Measurements from ENCODE around the gene THAP7.
"Not testable (repeated sequence)": the region's sequence is repeated elsewhere in the genome, so short reads cannot be mapped to it uniquely, and the experiment has no call there.

The THAP7 gene

DNA sequence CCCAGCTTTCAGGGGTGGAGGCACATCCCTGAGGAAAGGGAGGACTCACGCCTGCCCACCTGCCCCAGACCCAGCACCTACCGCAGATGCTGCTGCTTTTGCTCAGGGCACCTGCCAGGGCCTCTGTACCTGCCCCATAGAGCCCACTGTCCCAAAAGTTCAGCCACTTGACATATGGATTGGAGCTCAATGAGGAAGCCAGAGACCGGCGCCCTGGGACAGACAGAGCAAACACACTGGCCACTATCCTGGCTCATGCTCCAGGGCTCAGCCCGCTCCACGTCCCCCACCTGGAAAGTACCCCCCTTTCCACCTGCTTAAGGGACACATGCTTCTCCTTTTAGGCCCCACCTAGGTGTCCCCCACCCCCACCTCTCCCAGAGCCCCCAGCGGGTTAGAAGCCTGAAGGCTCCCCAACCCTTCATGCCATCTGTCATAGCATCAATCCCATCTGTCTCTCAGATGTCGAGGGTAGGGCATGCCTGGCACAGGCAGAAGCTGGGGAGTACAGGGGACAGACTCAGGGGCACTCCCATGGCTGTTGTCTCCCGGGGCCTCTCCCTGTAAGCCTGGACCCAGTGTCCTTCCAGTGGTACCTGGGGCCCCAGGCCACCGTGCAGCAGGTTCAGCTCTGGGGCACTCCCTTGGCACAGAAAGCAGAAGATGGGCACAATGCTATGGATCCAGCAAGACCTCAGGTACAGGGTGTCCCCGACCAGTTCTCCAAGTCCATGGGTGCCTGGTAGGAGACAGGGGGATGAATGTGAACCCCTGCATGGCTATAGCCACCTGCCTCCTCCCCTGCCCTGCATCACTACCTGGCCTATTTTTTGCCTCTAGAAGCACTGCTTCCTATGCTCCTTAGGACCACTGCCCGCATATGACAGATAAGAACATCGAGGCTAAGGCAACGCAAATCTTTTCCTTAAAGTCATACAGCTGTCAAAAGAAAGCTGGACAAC lies 10.8 kb upstream of the THAP7 start:
- DNase-seq, result no peak

DNA sequence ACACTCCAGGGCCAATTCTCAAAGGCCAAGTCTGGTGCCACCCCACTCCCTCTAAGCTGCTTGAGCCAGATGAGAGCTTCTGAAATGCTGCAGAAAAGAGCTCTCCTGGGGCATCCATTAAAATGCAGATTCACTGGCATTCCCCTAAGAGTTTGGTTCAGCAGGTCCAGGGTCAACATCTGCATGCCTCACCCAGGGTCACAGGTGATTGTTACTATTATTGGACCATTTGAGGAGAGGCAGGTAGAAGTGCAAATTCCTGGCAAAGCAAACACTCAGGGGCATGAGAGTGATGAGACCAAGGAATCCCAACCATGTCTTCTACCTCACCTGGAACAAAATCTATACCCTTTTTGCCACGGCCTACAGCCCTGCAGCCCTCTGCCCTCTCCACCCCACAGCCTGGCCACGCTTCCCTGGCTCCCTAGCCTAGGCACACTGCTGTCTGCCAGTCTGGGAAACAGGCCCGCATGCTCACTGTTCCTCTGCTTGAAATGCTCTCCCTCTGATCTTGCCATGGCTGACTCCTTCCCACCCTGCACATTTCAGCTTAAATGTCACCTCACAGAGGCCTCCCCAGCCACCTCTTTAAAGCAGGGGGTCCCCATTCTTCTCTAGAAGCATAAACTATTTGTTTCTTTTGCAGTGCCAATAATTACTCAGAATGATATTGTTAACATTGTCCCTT lies 8.7 kb upstream of the THAP7 start:
- DNase-seq, result no peak

GRCh38 chr22:21009638-21010425 lies 7.9 kb upstream of the THAP7 start:
- DNase-seq, result no peak

DNA sequence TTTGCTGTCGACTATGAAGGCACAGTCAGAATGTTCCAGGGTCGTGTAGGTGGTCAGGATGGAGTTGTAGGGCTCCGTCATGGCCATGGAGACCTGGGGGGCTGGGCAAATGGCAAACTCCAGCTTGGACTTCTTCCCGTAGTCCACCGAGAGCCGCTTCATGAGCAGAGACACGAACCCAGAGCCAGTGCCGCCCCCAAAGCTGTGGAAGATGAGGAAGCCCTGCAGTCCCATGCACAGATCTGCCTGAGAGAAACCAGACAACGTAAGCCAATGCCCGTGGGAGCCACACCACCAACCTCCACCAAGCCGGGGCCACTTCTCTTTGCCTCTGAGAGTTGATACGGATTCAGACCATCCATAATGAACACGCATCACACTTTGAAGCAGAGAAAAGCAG lies 7.3 kb upstream of the THAP7 start:
- DNase-seq, result not testable (repeated sequence)

DNA sequence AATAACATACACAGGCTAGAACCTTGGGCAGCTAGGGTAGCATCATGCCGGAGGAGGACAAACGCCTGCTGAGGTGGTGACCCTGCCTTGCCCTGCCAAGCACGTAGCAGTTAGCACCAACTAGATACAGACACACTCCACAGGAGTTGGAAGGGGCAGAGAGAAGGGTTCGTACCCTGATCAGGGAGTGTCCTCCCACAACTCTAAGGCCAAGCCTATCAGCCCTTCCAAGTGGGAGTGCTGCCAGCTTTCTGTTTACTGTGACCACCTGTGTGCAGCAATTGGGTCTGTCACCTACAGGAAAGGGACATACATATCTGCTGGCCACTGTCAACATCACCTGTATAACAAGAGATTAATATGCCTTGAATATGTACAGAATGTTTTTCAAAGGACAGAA lies 1.9 kb upstream of the THAP7 start:
- DNase-seq, result no peak

- no peak for DNase-seq
Measured at GRCh38 chr22:21000987-21001600, 824 bp downstream of the THAP7 start.

DNA sequence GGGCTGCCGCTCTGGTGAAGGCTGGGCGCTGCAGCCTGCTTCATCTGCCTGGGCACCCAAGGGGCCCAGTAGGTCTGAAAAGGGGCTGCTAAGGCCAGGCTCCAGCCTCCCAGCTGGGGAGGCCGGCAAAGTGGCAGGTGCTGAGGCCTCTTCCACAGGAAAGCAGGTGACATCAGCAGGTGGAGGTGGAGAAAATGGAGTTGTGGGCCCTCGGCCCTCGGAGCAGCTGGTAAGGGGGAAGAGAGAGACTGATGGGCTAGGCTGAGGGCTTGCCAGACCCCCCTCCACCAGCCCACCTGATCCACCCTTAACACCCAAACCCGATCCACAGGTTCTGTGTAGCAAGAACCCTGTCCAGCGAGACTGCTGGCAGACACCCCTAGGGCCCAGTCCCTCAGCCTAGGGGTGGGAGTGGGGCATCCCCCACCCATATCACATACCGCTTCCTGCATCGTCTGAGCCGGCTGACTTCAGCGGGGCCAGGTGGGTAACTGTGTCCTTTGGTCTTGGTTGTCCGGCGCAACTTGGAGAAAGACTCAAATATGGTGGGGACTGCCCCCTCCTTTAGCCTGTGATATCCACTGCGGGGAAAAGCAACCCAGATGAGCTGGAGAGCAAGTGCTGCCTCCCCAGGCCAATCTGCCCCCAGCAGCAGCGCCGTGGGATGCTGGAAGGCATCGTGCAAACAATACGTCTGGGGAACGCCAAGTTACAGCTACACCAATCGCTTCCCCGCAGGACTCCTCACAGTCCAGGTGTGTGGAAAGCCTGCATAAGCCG lies 1.5 kb downstream of the THAP7 start:
- DNase-seq, result no peak

DNA sequence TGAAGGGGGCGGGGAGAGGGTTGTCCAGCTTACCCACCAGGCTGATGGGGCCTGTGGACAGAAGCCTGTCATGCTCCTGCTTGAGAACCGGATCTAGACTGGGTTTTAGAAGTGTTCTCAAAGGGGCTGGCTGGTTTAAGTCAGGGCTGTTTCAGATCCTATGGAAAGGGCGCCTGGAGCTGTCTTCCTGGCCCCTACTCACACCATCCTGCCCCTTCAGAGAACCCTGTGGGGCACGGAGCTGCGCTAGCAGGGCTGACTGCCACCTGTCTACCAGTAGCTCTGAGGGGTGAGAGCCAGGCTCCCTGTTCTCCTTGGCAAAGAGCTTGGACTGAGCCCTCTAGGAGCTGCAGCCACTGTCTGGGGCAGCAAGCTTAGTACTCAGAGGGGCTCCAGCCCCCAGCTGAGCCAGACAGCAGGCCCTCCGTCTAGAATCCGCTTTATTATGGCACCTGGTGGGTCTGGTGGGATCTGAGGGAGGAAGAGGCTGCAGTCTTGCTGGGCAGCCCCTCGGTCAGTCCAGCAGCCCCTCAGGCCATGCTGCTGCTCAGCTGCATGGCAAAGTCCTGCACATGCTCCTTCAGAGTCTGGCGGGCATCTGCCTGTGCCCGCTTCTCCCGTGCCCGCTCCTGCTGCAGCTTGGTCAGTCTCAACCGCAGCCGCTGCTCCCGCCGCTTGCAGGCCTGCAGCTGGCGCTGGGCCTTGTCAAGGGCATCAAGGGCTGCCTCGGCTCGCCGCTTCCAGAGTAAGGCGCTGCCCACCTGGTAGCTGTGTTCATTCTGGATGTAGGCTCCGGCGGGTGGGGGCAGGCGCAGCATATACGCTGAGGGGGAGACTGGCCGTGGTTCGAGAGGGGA lies 2.3 kb downstream of the THAP7 start:
- DNase-seq, result no peak

GRCh38 chr22:20998411-20999336 lies 3.2 kb downstream of the THAP7 start:
- no peak for DNase-seq

GRCh38 chr22:20997536-20998257 lies 4.2 kb downstream of the THAP7 start:
- no peak for DNase-seq

DNA sequence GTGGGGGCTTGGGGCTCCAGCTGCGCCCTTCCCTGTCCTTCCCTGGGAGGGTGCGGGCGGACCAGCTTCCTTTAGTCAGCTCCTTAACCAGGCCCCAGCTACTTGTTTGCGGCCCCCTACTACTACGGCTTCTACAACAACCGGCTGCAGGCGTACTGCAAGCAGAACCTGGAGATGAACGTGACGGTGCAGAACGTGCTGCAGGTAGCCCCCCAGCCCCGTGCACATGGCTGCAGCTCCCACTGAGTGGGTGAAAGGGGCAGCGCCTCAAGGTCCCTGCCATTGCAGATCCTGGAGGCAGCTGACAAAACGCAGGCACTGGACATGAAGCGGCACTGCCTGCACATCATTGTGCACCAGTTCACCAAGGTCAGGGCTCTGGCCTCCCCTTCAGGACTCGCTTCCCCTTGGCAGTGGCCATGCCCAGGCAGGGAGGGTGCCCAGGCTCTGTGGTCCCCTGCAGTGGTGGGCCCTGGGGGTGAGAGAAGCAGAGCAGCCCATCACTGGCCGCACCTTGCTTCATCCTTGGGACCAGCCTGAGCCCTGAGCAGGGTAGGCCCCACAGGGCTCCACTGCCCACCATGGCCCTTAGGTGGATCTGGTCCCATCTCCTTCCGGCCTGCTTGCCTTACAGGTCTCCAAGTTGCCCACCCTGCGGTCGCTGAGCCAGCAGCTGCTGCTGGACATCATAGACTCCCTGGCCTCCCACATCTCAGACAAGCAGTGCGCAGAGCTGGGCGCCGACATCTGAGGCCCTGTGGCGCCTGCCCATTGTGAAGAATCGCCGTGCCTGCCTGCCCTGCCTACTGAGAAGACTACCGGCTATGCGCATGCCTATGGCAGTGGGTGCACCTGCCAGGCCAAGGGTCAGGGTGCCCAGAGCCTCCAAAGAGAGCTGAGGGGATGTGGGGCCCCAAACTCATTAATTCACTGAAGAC lies 5.1 kb downstream of the THAP7 start:
- DNase-seq, result no peak

- DNase-seq, result no peak
Measured at GRCh38 chr22:20996031-20996410, 5.9 kb downstream of the THAP7 start.

DNA sequence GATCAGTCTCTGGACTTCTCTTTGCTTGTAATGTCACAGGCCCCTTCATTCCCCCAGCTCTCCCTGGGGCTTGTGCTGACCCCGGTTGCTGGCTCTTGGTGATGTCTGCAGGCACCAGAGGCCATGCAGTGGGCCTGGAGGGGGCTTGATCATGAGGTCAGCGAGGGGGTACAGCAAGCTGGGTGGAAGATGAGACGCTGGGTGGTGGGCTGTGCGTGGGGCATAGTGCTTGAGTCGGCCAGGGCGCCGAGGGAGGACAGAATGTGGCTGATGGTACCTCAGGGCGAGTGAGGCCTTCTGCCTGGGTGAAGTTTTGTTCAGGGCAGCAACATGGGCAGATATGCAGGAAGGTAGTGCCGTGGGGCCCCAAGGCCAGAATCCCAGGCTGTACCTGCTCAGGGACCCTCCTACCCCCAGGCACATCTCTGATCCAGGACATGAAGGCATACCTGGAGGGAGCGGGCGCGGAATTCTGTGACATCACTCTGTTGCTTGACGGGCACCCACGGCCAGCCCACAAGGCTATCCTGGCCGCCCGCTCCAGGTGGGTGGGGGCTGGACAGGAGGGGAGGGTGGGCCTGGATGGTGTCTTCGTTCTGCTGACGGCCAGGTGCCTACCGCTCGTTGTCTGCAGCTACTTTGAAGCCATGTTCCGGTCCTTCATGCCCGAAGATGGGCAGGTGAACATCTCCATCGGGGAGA lies 6.4 kb downstream of the THAP7 start:
- no peak for DNase-seq

- no peak for DNase-seq
Measured at GRCh38 chr22:20994902-20995241, 7.0 kb downstream of the THAP7 start.

- DNase-seq, result no peak
Measured at GRCh38 chr22:20994128-20994901, 7.6 kb downstream of the THAP7 start.

GRCh38 chr22:20993304-20994127 lies 8.4 kb downstream of the THAP7 start:
- no peak for DNase-seq
